NOMO-1 (cell line): ENCODE data around the gene PLCL1.

Source experiments
- DNase-seq, 2 experiments: peaks; one replicate each; lab custom pipeline; 2025; ENCODE audit not compliant: unreplicated experiment in 2 of 2; lab: John Stamatoyannopoulos, UW

The PLCL1 gene

GRCh38 chr2:198040835-198041234 lies 236.4 kb downstream of the PLCL1 start:
- DNase-seq: no peak

DNA sequence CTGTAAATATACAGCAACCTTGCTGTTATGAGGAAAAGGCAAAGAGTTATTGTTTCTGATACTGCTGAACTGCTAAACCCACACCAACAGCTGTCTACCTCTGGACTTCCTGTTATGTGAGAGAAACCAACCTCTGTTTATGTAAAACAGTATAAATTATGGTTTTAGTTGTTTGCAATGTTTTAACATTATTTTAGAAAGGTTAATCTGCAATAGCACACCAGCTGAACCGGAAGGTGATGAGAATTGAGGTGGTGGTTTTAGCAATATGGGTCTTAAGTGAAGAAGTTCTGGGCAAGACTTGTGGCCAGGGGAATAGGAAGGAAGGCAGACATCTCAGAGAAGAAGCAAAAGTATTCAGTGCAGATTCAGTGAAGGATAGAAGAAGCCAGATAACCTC lies 237.8 kb downstream of the PLCL1 start:
- DNase-seq: no peak

DNA sequence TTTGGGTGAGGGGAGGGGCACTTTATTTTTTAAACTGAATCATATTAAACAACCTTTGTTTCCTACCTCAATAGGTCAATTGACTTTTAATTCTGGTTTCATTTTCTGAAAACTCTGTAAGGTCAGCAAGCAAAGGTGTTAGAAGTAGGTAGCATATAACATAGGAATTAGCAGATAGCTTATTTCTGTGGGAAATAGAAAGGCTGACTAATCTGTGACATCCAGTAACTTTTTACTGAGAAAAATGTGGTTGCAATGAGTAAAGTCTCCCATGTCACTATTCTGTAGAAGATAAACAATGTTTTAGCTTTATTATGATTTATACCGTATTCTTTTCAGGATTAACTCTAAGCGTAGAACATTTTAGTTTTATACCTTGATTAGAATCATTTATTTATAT lies 240.4 kb downstream of the PLCL1 start:
- DNase-seq: no peak

DNA sequence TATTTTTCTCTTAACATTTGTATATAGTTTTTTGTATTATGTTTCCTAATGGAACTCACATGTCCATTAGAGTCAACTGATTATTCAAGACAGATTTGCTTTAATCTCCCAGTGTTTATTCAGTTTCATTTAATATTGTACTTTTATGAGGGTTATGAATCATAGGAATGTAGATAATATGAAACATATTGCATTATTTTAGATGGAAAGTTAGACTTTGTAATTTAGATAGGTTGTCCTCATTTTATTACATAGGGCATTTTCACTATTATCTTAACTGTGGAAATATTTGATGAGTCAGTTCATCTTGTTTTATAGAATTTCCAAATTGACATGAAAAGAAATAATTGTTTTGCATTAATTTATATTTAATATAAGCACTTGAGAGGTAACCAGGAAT lies 240.8 kb downstream of the PLCL1 start:
- no peak for DNase-seq

DNA sequence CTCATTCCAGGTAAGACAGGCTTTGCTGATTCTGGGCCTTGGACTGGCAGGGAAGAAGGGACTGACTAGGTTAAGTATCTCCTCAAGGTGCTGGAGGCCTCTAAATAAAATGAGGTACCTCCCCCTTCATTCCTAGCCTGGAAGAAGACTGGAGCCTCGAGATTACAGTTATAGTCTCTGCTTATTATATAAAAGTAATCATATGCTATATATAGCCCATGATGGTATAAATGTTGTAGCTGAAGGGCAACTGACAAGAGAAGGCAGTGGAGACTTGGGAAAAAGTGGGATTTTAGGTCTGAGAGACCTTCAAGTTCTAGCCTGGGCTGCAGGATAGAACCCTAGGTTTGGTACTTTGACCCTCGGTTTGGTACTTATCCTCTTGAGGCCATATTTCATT lies 248.3 kb downstream of the PLCL1 start:
- no peak for DNase-seq

DNA sequence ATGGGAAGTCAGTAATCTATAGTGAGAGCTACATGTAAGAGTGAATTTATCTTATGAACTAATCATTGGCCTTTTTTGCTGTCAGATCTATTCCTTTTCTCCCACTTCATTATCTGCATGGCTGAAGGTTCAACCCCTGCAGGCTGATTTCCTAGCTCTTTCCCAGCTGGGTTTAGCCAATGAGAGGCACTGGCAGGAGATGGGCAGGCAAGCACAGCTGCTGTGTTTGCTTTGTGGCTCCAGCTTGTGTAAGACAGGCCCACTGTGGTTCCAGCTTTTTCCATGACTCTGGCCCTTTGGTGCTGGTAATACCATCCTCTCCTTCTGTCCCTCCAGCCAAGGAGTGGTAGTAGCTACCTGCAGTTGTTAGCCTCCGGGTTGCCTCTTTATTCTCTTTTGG lies 248.8 kb downstream of the PLCL1 start:
- no peak for DNase-seq

- DNase-seq: no peak
Observed at GRCh38 chr2:198053776-198054175, 249.4 kb downstream of the PLCL1 start.

- peak in 1 of 2 experiments; percentile 1 for DNase-seq
Observed at GRCh38 chr2:198054299-198054698, 249.9 kb downstream of the PLCL1 start.

GRCh38 chr2:198055716-198056115 lies 251.3 kb downstream of the PLCL1 start:
- DNase-seq: no peak

- no peak for DNase-seq
Observed at GRCh38 chr2:198056836-198057235, 252.4 kb downstream of the PLCL1 start.

DNA sequence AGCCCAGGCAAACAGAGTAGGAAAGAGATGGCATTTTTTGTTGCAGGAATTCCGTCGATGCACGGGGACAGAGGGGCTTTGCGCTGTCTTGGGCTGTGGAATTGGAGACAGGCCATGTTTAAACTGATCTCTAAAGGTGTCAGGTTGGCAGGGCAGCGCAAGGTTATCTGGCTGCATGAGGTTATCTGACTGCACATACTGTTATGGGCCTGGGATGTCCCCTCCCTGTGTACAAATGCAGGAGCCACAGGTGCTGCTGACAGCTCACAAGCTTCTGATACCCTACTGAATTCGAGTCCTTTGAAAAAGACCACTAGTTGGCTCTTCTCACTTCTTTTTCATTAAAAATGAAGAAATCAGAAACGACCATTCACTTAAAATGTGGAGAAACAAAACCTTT lies 255.4 kb downstream of the PLCL1 start:
- DNase-seq: no peak

- DNase-seq: no peak
Observed at GRCh38 chr2:198060277-198060676, 255.9 kb downstream of the PLCL1 start.

GRCh38 chr2:198062826-198063225 lies 258.4 kb downstream of the PLCL1 start:
- DNase-seq: no peak

- no peak for DNase-seq
Observed at GRCh38 chr2:198063242-198063641, 258.8 kb downstream of the PLCL1 start.

DNA sequence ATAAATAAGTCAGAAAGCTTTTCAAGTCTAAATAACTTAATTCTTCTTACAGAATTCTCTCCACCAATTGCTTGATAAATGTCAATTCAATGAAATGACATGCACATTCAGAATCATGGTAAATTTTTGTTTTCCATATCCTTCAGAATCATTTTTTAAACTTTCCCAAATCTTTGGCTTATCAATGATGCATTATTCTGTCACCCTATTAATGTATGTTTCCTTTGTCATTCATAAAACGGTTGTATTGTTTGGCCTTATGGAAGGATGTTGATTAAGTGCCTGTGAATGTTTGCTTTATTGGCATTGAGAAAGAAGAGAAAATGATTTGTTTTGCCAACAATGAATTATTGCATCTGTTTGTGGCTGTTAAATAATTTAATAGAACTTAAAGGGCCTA lies 260.9 kb downstream of the PLCL1 start:
- no peak for DNase-seq

GRCh38 chr2:198066597-198066996 lies 262.2 kb downstream of the PLCL1 start:
- DNase-seq: no peak

GRCh38 chr2:198072655-198073054 lies 268.3 kb downstream of the PLCL1 start:
- DNase-seq: no peak

- no peak for DNase-seq
Observed at GRCh38 chr2:198073253-198073652, 268.9 kb downstream of the PLCL1 start.

DNA sequence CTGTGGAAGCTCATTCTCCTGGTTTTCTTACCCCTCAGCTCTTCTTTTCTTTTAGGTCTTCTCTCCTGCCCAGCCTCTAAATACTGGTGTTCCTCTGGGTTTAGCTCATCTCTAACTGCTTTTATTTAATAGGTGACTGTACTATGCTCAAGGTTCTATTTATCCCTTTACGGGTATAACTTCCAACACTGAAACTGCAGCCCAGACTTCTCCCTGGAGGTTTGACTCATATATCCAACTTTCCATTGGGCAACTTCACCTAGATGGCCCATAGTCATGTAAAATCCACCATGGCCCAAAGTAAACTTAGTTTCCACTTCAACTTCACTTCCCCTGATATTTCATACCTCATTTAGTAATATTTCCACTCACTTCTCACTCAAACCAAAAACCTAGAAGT lies 273.1 kb downstream of the PLCL1 start:
- no peak for DNase-seq

- DNase-seq: no peak
Observed at GRCh38 chr2:198080879-198081765, 276.7 kb downstream of the PLCL1 start.

DNA sequence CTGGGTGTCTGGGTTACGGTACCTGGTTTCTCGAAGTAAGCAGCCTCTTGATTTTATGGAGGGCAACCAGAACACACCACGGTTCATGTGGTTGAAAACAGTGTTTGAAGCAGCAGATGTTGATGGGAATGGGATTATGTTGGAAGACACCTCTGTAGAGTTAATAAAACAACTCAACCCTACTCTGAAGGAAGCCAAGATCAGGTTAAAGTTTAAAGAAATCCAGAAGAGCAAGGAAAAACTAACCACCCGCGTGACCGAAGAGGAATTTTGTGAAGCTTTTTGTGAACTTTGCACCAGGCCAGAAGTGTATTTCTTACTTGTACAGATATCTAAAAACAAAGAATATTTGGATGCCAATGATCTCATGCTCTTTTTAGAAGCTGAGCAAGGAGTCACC lies 279.8 kb downstream of the PLCL1 start:
- no peak for DNase-seq

- DNase-seq: peak; percentile 4 to 52
Observed at GRCh38 chr2:198096002-198096401, 291.6 kb downstream of the PLCL1 start.

DNA sequence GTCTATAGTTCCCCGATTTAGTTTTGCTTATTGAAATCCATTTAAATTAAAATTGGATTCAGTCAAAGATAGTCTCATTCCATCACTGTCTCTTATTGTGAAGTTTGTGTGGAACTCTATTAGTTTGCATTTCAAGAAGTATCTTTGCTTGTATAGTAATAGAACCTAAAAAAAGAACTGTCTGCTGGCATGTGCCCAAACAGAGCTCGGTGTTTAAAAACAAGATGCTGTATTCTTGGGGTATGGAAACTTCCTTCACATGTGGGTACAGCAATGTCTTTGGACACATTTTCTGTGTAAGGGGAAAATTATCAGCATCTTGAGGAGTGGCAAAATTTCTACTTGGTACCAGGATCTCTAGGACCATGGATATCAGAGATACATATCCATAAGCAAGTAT lies 292.6 kb downstream of the PLCL1 start:
- DNase-seq: no peak
